Glomerular endothelial cell (primary cell): ENCODE results near the gene EPN1. TPM values are rescaled to one million over a fixed set of nuclear protein-coding genes. Genes with fewer than 3 reads are reported as not detected.

Experiments
- DNase-seq: peaks from one replicate; pipeline ENCODE4 v3.0.0-alpha.2; 2011; ENCODE audit warnings: low read depth, low spot score; ENCODE audit errors: extremely low read depth
- total RNA-seq: library from RNA; depleted of rRNA; stranded (reverse); fragments of >200 nt; gene quantifications from 2 replicates; pipeline ENCODE4 v1.2.3, GENCODE V29; 2015

EPN1 gene
- total RNA-seq, 1 donor from 2014 or later, result 201 TPM

DNA sequence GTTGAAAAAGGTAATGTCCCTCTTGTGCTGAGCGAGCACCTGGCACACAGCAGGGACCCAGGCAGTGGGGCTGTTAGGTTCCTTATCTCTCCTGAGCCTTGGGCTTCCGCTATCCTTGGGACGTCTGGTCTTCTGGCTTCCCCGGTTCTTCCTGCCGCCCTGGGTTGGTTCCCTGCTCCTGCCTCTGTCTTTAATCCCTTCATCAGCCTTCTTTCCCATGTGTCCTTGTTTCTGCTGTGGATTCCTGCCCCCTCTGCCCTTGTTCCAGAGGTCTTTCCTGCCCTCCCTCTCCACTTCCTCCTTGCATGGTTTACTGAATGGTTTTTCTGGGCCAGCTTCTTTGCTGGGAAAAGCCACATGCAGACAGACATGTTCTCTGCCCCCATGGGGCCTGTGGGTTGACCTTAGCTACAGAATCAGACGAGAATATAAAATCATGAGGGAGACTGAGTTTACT is 2.6 kb downstream of the EPN1 start:
- DNase-seq, result no peak

DNA sequence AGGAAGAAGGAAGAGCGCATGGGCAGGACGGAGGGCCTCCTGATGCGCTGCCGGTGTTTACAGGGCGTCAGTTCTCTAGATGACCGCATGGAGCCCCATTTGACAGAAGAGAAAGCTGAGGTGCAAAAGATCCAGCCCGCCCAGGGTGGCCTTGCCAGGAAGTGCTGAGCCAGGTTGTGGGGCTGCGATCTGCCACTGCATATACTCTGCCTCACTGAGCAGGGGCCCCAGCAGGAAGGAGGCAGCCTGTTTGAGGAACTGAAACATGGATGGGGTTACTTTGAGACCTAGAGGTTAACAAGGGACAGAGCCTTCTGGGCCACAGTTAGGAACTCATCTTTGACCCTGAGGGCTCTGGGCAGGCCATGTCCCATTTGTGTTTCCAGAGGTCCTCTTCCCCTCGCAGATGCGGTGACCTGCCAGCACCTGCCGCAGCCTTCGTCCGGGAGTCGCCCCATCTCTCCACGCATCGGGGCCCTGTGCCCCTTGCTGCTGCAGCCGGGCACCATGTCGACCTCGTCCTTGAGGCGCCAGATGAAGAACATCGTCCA is 3.2 kb downstream of the EPN1 start:
- DNase-seq, result no peak

DNA sequence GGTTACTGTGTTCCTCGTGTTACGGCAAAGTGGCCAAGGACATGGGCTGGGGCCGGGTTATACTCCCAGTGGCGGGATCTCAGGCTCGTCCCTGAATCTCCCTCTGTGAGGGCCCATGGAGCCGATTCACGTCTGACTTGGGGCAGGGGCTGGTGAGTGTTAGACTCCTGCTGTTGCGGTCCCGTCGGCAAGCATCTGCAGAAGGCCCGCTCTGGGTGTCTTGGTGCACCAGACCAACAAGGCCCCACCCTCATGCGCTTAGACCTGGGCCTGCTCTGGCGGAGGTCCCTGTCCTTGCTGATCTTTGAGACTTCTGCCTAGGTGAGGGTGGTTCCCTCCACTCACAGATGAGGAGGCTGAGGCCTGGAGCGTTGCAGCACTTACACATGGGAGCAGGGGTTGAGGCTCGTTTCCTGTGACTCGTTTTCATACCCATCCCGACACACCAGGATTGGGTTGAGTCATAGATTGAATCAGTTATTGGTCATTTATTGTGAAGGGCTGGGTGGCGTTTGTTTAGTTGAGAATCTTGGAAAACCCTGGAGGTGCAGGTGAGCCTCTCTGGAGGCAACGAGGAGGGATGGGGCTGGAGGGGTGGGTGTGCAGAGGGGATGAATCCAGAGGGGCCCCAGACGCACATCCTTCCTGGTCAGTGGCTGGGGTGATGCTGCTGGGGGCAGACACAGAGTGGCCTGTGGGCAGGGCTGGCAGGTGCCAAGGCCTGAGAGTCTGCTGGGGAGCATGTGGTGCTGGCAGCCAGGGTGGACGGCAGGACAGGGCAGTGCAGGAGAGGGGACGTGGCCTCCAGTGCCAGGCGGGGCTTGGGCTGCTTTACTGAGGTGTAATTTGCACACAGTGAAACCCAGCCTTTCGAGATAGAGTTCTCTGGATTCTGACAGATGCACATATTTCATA is 4.6 kb downstream of the EPN1 start:
- no peak for DNase-seq

DNA sequence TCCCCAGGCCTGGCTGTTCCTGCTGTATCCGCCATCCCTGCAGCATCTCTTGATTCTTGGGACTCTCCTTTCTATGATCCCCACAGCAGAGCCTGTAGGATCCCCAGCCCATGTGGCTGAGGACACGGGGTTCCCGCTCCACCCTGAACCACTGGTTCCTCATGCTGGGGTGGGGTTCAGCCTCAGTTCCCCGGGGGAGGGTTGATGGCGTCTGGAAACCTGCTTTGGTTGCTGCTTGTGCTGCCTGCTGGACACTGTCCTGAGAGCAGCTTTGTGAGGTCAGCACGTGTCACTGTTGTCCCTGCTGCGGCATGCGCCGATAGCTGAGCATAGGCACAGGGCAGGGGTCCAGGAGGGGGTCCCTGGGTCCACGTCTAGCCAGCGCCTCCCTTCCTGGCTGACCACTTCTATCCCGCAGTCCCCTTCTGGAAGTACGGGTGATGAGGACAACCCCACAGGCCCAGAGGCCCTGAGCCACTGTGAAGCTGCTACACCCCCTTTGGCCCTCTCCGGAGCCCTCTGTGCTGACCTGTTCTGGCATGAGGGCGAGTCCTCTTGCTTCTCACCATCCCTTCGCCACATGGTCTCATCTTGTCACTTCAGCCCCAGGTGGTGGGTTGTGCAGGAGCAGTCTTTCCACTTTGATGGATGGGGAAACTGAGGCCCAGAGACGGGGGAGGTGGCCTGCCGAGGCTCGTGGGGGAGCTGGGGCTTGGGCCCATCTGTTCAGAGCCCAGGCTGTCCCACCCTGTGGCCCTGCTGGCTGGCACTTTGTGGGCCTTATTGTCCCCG is 5.5 kb downstream of the EPN1 start:
- DNase-seq, result no peak

DNA sequence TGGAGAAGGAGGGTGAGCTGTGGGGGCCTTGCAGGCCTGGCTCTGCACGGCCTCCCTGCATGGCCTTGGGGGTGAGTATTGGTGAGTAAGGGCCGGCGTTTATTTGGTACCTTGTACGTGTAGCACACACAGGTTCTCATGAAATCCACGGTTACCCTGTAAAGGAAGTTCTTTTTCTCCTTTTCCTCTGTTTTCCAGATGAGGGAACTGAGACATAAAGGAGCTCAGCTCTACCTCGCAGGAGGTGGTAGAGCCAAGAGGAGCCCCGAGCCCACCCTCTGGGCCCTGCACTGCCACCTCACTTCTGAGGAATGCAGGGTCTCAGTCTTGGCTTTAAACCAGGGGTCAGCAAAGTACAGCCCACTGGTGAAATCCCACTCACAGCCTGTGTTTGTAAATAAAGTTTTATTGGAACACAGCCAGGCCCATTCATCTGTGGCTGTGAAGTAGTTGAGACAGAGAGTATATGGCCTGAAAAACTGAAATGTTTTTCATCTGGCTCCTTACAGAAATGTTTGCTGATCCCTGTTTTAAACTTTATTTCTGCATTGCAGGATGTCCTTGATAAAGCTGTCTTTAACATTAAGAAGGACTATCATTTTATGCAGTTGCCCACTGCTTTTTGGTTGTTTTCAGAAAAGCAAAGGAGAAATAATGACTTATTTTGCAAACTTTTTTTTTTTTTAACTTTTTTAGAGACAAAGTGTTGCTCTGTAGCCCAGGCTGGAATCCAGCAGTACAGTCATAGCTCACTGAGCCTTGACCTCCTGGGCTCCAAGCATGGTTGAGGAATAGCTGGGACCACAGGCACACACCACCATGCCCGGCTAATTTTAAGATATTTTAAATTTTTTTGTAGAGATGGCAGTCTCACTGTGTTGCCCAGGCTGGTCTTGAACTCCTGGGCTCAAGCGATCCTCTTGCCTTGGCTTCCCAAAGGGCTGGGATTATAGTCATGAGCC is 6.4 kb downstream of the EPN1 start:
- no peak for DNase-seq

GRCh38 chr19:55683449-55684261 is 8.6 kb downstream of the EPN1 start:
- DNase-seq, result no peak

DNA sequence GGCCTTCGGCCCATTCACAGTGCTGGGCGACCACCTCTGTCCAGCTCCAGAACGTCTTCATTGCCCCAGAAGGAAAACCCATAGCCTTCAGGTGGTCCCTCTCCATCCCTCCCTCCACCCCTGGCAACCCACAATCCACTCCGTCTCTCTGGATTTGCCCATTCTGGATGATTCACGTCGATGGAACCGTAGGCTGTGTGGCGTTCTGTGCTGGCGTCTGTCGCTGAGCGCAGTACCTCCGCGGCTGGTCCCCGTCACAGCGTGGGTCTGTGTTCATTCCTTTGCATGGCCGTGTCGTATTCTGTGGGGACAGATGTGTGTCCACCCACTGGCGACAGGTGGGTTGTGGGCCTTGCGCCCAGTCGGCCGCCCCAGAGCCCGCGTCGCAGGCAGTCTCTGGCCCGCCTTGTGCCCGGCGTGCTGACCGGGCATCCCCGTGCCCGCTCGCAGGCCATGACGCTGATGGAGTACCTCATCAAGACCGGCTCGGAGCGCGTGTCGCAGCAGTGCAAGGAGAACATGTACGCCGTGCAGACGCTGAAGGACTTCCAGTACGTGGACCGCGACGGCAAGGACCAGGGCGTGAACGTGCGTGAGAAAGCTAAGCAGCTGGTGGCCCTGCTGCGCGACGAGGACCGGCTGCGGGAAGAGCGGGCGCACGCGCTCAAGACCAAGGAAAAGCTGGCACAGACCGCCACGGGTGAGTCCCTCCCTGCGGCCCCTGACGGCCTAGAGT is 10.1 kb downstream of the EPN1 start:
- DNase-seq, result no peak

DNA sequence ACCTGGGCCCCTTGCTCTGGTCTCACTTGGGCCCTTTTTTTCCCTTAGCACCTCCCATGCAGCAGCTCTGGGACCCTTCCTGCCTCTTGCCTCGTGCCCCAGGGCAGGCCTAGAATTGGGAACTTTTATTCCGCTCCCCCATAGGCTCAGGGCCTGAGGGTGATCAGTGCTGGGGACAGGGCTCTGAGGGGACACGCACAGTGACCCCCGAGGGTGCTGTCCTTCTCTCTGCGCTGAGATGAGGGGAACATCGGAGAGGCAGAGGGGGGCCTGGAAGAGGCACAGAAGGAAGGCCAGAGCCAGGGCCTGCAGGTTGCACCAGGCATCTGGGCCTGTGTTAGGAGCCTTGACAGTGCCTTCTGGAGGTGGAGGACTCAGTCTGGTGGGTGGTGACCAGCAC is 10.8 kb downstream of the EPN1 start:
- DNase-seq, result no peak

- no peak for DNase-seq
Measured at GRCh38 chr19:55686311-55687050, 11.5 kb downstream of the EPN1 start.

DNA sequence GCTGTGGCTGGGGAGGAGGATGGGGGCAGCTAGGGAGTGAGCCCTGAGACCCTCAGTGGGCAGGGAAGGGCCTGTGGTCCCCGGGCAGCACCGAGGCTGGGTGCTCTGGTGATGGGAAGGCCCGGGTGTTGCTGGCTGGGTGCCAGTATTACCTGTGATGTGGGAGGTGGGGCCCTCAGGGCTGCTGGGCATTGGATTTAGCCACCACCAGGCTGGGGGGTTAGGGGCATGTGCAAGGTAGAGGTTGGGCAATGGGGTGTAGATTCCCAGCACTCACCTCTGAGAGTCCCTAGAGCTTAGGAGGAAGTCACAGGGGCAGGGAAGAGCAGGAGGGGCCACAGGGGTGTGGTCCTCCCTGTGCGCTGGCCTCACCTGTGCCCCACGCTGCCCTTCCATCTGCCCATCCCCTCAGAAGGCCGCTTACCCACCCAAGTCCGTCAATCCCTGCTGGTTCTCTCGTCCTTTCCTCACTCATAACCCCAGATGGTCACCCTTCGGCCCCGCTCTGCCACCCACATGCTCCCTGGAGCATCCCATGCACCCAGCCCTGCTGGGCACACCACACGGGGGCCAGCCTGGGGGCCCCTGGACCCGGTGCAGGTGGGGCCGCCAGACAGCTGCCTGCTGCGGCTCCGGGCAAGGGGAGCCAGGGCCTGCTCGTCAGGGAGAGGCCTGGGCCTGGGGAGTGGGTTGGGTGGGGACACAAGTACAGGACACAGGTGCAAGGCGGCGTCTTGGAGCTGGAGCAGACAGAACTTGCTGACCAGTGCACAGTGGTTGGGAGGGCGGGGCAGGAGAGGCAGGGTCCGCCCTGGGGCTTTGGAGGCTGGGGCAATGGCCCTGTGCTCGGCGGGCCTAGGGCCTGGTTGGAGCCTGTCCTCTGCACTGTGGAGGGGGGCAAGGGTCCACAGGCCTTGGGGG is 12.5 kb downstream of the EPN1 start:
- no peak for DNase-seq

- no peak for DNase-seq
Measured at GRCh38 chr19:55688422-55689218, 13.6 kb downstream of the EPN1 start.

DNA sequence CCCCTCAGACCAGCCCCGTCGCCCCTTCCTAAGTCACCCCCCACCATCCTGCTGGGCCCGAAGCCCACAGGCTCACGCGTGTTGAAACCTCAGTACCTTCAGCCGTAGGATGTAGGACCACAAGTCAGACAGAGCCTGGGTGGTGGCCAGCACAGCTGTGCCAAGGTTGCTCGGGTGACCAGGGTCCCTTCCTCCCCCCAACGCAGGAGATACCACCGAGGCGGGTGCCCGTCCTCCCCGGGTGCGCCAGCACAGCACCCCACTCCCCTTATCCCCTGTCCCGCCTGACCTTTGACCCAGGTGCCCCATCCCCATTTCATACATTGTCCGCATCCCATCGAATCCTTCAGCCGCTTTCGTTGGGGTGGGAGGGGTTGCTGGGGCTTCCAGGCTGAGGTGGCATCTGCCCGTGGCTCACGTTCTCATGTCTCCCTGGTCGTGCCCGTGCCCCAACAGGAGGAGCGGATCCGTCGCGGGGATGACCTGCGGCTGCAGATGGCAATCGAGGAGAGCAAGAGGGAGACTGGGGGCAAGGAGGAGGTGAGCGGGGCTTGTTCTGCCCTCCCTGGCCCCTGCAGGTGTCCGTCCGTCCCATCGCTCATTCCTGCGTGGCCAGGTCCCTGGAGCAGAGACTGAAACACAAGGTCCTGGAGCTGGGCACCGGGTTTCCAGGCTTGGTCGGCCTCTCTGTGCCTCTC is 14.5 kb downstream of the EPN1 start:
- no peak for DNase-seq

- no peak for DNase-seq
Measured at GRCh38 chr19:55690109-55690768, 15.2 kb downstream of the EPN1 start.

DNA sequence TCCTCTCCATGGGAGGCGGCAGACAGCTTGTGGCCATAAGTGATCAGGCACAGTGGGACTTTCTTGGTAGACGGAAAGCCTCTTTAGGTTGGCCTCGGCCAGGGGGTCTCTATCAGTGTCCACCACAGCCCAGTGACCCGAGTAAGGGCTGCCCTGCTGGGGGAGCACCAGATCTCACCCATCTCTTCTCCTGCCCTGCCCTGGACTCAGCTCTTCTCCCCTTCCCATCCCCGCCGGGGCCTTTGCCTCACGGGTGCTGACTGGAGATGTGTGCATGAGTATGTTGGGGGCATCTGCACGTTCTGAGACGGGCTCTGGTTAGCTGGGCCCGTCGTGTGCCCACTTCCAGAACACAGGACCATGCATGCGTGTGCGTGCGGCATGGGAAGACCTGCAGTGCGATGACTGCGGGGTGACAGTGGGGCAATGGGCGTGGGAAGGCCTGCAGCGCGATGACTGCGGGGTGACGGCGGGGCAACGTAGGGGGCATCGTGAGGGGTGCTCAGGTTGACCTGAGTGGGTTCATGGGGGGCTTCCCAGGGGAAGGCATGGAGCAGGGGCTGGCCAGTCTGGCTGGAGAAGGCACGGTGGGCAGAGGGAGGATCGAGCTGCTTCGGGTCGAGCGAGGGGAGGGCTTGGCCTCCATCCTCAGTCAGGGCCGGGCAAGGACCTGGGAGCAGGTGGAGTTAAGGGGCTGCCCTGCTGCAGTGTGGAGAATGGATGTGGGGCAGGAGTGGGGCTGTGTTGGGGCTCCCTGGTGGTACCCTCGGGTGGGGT is 15.9 kb downstream of the EPN1 start:
- DNase-seq, result no peak
